ENCODE measurements around the gene ZCCHC3.
A peak's percentile ranks its signal among the peaks of the same experiment; 100 is the strongest.
"Not testable (repeated sequence)": the region's sequence is repeated elsewhere in the genome, so short reads cannot be mapped to it uniquely, and the experiment has no call there.

The ZCCHC3 gene

GRCh38 chr20:329851-330232 lies 32.5 kb downstream of the ZCCHC3 start:
- no peaks in the 10 kb centered on the region for H3K9me2 ChIP-seq (replicated peaks; ENCODE audit: control insufficient read depth, low read length)
- H4K20me1 ChIP-seq (ENCODE audit: control insufficient read depth, insufficient read depth, low read depth, low read length), result peaks cover 18% of the 10 kb centered on the region; the same call in 1 of the 2 replicates
- H3K4me1 ChIP-seq (ENCODE audit: control insufficient read depth, low read length), result peaks cover 32% of the 10 kb centered on the region
- peak overlapping the region; percentile 66 for H3K4me2 ChIP-seq (ENCODE audit: low read length)
- 0 out of 2 replicates have a peak overlapping the region, but pooled peaks have one; percentile 5 for H3K4me3 ChIP-seq (ENCODE audit: low read length)
- no peak overlapping the region for H3K27ac ChIP-seq (ENCODE audit: low read depth, low read length)
- no peaks in the 10 kb centered on the region for H3K9me3 ChIP-seq (ENCODE audit: control insufficient read depth, insufficient read depth, low read length)
- peaks cover 50% of the 10 kb centered on the region for H3K79me2 ChIP-seq (ENCODE audit: control insufficient read depth, low read length)
- H3F3A ChIP-seq (ENCODE audit: control insufficient read depth, insufficient read depth), result peaks cover 11% of the 10 kb centered on the region
- TF ChIP-seq CTCF (IDR thresholded peaks at IDR 0.05; ENCODE audit: low read depth, low read length, poor library complexity, severe bottlenecking) (no peak), EZH2phosphoT487 (IDR thresholded peaks at IDR 0.05; ENCODE audit: borderline replicate concordance, low read length) (no peak)
- H3K27me3 ChIP-seq (ENCODE audit: control insufficient read depth, low read length), result no peaks in the 10 kb centered on the region
- H3K36me3 ChIP-seq (ENCODE audit: control insufficient read depth, low read length), result peaks cover 35% of the 10 kb centered on the region

GRCh38 chr20:330233-331149 lies 33.1 kb downstream of the ZCCHC3 start:
- Histone ChIP-seq H3K9me2 (replicated peaks; ENCODE audit: control insufficient read depth, low read length) (no peaks in the 10 kb centered on the region), H3K4me1 (ENCODE audit: control insufficient read depth, low read length) (peaks cover 32% of the 10 kb centered on the region), H3K27ac (ENCODE audit: low read depth, low read length) (no peak overlapping the region), H3K4me3 (ENCODE audit: low read length) (no peak overlapping the region), H3K9me3 (ENCODE audit: control insufficient read depth, insufficient read depth, low read length) (no peaks in the 10 kb centered on the region), H3K36me3 (ENCODE audit: control insufficient read depth, low read length) (peaks cover 35% of the 10 kb centered on the region), H3K27me3 (ENCODE audit: control insufficient read depth, low read length) (no peaks in the 10 kb centered on the region), H3K79me2 (ENCODE audit: control insufficient read depth, low read length) (peaks cover 49% of the 10 kb centered on the region), H4K20me1 (ENCODE audit: control insufficient read depth, insufficient read depth, low read depth, low read length) (peaks cover 18% of the 10 kb centered on the region; the same call in 1 of the 2 replicates), H3K4me2 (ENCODE audit: low read length) (peak overlapping the region; percentile 66), H3F3A (ENCODE audit: control insufficient read depth, insufficient read depth) (peaks cover 10% of the 10 kb centered on the region)
- peak; percentile 87 for TF ChIP-seq CTCF (IDR thresholded peaks at IDR 0.05; ENCODE audit: low read depth, low read length, poor library complexity, severe bottlenecking)
- TF ChIP-seq EZH2phosphoT487 (IDR thresholded peaks at IDR 0.05; ENCODE audit: borderline replicate concordance, low read length), result no peak

DNA sequence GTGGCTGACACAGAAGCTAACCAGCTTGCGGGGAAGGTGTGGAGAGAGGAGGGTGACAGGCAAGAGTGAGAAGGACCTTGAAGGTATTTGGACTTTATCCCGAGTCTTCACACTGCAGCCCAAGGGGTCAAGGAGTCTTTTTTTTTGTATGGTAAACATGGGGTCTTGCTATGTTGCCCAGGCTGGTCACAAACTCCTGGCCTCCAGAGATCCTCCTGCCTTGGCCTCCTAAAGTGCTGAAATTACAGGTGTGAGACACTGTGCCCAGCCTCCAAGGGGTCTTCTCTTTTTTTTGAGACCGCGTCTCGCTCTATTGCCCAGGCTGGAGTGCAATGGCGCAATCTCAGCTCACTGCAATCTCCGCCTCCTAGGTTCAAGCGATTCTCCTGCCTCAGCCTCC lies 37.2 kb downstream of the ZCCHC3 start:
- peaks cover 3% of the 10 kb centered on the region; the same call in 1 of the 2 replicates for H3F3A ChIP-seq (ENCODE audit: control insufficient read depth, insufficient read depth)
- H3K79me2 ChIP-seq (ENCODE audit: control insufficient read depth, low read length), result peaks cover 12% of the 10 kb centered on the region
- no peak overlapping the region for H3K4me3 ChIP-seq (ENCODE audit: low read length)
- no peaks in the 10 kb centered on the region for H3K27me3 ChIP-seq (ENCODE audit: control insufficient read depth, low read length)
- H3K9me2 ChIP-seq (replicated peaks; ENCODE audit: control insufficient read depth, low read length), result no peaks in the 10 kb centered on the region
- no peak overlapping the region for H3K27ac ChIP-seq (ENCODE audit: low read depth, low read length)
- H4K20me1 ChIP-seq (ENCODE audit: control insufficient read depth, insufficient read depth, low read depth, low read length), result peaks cover 12% of the 10 kb centered on the region; the same call in 1 of the 2 replicates
- no peaks in the 10 kb centered on the region for H3K9me3 ChIP-seq (ENCODE audit: control insufficient read depth, insufficient read depth, low read length)
- H3K4me2 ChIP-seq (ENCODE audit: low read length), result no peak overlapping the region
- TF ChIP-seq CTCF (IDR thresholded peaks at IDR 0.05; ENCODE audit: low read depth, low read length, poor library complexity, severe bottlenecking), result no peak
- TF ChIP-seq EZH2phosphoT487 (IDR thresholded peaks at IDR 0.05; ENCODE audit: borderline replicate concordance, low read length), result no peak
- H3K4me1 ChIP-seq (ENCODE audit: control insufficient read depth, low read length), result peaks cover 13% of the 10 kb centered on the region
- H3K36me3 ChIP-seq (ENCODE audit: control insufficient read depth, low read length), result peaks cover 15% of the 10 kb centered on the region

DNA sequence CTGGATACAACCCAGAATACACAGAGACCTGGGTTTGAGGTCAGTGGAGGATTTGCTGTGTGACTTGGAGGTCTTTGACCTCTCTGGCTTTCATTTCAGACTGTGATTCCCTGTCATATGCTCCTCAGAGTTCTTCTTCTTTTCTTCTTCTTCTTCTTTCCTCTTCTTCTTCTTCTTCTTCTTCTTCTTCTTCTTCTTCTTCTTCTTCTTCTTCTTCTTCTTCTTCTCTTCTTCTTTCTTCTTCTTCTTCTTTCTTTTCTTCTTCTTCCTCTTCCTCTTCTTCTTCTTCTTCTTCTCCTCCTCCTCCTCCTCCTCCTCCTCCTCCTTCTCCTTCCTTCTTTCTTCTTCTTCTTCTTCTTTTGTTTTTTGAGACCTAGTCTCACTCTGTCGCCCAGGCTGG lies 38.7 kb downstream of the ZCCHC3 start:
- H3K9me2 ChIP-seq (replicated peaks; ENCODE audit: control insufficient read depth, low read length); H3K4me1 ChIP-seq (ENCODE audit: control insufficient read depth, low read length); H3K9me3 ChIP-seq (ENCODE audit: control insufficient read depth, insufficient read depth, low read length); H3K27me3 ChIP-seq (ENCODE audit: control insufficient read depth, low read length); H3K36me3 ChIP-seq (ENCODE audit: control insufficient read depth, low read length); H3F3A ChIP-seq (ENCODE audit: control insufficient read depth, insufficient read depth); H3K27ac ChIP-seq (ENCODE audit: low read depth, low read length); H4K20me1 ChIP-seq (ENCODE audit: control insufficient read depth, insufficient read depth, low read depth, low read length); H3K79me2 ChIP-seq (ENCODE audit: control insufficient read depth, low read length); H3K4me3 ChIP-seq (ENCODE audit: low read length); H3K4me2 ChIP-seq (ENCODE audit: low read length): not testable (repeated sequence)
